Stimulated activated CD8-positive, alpha-beta memory T cell treated with anti-CD3 and anti-CD28 coated beads, Interleukin-4, amount 100 ng/mL, for 24 hours (primary cell): ENCODE results near the gene IL37.

Experiments used
- DNase-seq: peaks from one replicate; pipeline ENCODE4 v3.0.0-alpha.2; 2020; ENCODE audit warnings: low read depth

Gene IL37

DNA sequence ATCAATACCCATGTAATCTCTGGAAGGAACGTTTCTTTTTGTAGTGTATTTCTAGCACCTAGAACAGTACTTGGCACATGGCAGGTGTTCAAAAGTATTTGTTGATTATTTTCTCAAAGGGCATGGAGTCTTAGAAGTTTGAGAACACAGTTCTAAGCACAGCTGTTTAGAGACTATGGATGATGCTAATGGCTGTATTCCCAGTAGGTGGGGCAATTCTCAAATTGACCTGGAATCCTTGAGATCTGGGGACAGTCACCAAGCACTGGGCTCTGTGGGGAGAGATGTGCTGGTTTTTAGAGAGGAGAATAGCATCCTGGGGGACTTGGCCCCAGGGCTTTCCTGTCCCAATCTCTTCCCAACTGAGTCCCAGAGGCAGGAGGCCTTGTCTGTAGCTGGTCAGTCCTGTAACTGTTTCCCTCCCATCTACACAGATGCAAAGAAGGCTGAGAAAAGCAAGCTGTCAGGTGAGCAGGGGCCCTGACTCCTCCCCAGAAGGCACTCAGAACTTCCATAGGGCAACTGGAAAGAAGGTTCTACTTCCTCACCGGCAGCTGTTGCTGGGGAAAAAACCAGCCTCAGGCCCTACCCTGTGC, 49.4 kb downstream of the IL37 start:
- DNase-seq = no peak

DNA sequence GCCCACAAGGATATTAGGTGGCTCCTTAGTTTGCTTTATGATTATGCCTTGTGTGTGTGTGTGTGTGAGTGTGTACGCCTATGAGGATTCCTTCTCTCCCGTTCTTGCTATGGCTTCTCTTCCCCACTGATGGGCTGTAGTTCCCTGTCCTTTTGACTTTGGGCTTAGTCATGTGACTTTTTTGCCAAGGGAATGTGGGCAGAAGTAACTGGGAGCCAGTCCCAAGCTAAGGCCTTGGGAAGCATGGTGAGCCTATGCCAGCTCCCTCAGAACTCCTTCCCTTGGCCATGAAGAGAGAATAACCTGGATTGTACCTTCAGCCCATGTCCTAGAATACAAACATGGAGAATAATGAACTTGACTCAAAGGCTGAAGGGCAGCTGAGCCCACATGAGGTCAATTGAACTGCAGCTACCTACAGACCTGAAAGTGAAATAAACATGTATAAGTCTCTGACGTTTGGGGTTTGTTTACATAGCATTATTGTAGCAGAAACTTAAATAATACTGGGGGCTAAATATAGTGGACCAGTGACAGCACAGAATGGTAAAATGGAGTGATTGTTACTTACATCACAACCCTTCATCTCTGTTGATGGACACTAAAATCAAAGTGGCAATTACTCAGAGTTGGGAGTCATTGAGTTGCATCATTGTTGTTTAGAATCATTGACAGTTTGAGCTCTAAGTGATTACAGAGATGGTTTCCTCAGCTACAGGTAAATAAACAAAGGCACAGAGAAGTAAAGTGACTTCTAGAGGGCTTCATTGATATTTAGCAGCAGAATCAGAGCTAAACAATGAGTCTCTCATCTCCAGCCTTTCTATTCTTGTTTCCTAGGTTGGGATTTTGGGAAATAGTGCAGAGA, 51.6 kb downstream of the IL37 start:
- no peak for DNase-seq

DNA sequence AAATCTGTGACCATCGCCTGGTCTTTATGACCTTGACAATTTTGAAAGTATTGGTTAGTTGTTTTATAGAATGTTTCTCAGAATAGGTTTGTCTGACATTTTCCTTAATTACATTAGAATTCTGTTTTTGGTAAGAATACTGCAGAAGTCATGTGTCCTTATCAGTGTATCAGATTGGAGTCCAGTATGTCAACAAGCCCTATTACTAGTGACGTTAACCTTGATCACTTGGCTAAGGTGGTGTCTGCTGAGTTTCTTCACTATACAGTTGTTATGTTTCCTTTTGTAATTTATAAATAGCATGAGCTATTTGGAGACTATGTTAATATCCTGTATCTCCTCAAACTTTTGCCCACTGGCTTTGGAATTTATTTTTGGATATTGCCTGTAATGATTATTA, 56.1 kb downstream of the IL37 start:
- DNase-seq = no peak
